Cardiac fibroblast (primary cell): Measurements from ENCODE around the gene SNX4.

Experiments
- DNase-seq, 2 donors: peaks; one replicate each; pipeline versions ENCODE4 v3.0.0 to v3.0.0-alpha.2; 2010; ENCODE audit warnings: low read depth in 2 of 2
- H3K4me3 ChIP-seq, 2 donors: replicated peaks in 1 of 2; 1 replicate in 1 of 2; 2 replicates in 1 of 2; pipeline ENCODE4 v1.5.1; 2011; ENCODE audit warnings: low read depth in 2 of 2, low read length in 2 of 2, mild to moderate bottlenecking in 2 of 2, moderate library complexity in 1 of 2
- CTCF ChIP-seq: IDR thresholded peaks from one replicate; pipeline ENCODE4 v1.5.1; 2011; ENCODE audit warnings: low read depth, mild to moderate bottlenecking, low read length, inconsistent platforms

Gene SNX4

GRCh38 chr3:125440559-125440955 lies 79.4 kb downstream of the SNX4 start:
- TF ChIP-seq CTCF, result no peak
- no peak overlapping the region for H3K4me3 ChIP-seq
- no peak for DNase-seq

GRCh38 chr3:125437631-125438435 lies 82.2 kb downstream of the SNX4 start:
- peak; percentile 97 for TF ChIP-seq CTCF

GRCh38 chr3:125436921-125437320 lies 83.1 kb downstream of the SNX4 start:
- DNase-seq, result no peak
- no peak for TF ChIP-seq CTCF

More at GRCh38 chr3:125437631-125438435, 82.2 kb downstream of the SNX4 start:
- H3K4me3 ChIP-seq, result no peak overlapping the region
- peak; percentile 63 to 64 for DNase-seq

GRCh38 chr3:125435231-125435630 lies 84.8 kb downstream of the SNX4 start:
- H3K4me3 ChIP-seq, result no peak overlapping the region
- TF ChIP-seq CTCF, result no peak
- DNase-seq, result no peak

More at GRCh38 chr3:125436921-125437320, 83.1 kb downstream of the SNX4 start:
- no peak overlapping the region for H3K4me3 ChIP-seq

- no peak overlapping the region for H3K4me3 ChIP-seq
- no peak for DNase-seq
- no peak for TF ChIP-seq CTCF
Observed at GRCh38 chr3:125434582-125435011, 85.4 kb downstream of the SNX4 start.

GRCh38 chr3:125433611-125434041 lies 86.4 kb downstream of the SNX4 start:
- TF ChIP-seq CTCF, result no peak
- no peak for DNase-seq
- H3K4me3 ChIP-seq, result no peak overlapping the region
